Measurements from ENCODE around the gene RBP3.

RBP3 gene

DNA sequence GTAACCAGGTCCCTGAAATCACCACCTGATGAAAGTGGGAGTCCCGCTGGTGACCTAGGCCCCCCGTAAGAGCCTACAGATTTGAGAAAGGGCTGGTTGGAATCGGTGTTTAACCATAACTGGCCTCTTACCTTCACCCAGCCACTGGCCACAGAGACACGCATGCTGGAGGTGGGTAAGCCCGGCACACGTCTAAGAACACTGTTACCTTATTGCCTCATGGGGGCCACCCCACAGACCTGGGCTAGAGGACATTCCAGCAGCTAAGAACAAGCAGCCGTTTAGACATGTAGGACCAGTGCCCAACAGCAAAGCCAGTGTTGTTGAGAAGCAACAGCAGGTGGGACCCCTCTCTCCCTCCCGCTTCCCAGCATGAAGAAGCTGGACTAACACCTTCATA lies 28.4 kb upstream of the RBP3 start:
- no peak for DNase-seq

DNA sequence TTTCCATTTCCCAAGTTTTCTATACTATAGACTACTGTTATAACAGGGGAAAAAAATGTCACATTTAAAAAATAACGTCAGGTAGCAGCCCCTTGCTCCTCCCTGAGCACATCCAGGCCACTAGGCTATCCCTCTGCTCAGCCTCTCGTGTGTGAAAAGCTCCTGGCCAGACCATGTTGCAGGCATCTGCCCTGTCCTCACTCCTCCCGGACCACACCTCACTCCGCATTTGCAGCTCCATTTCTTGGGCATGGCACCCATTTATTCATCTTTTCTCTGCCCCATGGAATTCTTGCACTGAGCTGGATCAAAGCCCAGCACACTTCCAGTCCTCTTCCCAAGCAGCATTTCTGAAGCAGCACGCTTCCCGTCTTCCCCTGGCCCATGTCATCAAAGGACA lies 27.4 kb upstream of the RBP3 start:
- DNase-seq, result no peak

DNA sequence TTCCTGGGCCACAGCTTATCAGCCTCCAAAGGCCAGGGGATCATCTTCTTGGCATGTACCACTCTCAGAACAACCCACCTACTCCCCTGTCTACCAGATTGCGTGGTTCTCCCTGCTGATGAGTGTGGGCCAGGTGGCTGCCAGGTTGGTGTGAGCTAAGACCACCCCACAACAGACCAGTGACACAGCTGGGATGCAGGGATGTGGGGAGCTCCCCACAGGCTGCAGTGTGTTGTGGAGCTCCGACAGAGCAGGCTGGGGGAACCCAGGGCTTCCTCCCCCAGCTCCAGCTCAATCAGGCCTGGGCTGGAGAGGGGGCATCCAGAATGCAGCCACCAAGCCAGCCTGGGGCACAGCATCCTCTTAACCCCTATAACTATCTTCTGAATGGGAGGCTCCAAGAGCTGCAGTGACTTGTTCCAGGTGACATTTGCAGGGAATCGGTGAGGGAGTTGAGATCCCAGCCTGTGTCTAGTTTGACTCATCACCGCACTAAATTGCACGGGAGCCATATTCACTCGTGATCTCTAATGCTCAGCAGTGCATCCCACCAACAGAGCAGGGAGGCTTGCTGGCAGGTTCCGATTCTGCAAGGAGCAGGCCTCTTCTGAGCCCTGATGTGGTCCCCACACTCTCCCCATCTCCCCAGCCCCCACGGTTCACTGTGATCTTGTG lies 26.5 kb upstream of the RBP3 start:
- no peak for DNase-seq

DNA sequence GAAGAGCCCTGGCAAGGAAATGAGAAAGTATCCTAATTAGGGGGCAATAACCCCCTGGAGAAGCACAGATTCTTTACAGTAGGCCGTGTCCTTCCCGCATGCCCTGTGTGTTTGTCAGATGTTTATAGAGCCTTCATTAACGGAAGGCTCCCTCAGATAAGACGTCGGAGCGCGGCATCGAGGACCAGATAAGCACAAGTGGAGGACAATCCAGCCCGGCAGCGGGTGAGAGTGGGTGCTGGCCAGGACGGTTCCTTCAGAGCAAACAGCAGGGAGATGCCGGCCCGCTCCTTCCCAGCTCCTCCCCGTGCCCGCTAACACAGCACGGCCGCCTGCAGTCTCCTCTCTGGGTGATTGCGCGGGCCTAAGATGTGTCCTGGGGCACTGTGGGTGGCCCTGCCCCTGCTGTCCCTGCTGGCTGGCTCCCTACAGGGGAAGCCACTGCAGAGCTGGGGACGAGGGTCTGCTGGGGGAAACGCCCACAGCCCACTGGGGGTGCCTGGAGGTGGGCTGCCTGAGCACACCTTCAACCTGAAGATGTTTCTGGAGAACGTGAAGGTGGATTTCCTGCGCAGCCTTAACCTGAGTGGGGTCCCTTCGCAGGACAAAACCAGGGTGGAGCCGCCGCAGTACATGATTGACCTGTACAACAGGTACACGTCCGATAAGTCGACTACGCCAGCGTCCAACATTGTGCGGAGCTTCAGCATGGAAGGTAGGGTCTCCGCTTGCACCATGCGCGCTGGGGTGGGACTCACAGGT lies 25.7 kb upstream of the RBP3 start, which contains the start of gene GDF2:
Gene GDF2 (plus strand): TSS at position 155 of the 762 bp plus-strand sequence. CDS start 215 bp downstream, at position 370.
- no peak for DNase-seq

DNA sequence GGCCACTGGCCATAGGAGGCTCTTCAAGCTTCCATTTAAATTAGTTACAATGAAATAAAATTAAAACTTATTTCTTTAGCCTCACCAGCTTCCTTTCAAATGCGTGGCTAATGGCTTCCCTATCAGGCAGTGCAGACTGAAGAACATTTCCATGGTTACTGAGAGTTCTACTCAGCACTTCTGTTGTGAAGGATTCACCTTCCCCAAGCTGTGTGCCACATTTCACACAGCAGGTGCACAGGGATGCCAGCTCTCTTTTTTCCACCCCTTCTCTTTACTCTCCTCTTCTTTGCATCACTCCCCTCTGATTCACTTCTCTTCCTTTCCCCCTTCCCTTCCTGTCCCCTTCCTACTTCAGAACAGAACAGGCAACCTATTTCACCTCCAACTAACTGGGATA lies 25.1 kb upstream of the RBP3 start:
- DNase-seq, result no peak

DNA sequence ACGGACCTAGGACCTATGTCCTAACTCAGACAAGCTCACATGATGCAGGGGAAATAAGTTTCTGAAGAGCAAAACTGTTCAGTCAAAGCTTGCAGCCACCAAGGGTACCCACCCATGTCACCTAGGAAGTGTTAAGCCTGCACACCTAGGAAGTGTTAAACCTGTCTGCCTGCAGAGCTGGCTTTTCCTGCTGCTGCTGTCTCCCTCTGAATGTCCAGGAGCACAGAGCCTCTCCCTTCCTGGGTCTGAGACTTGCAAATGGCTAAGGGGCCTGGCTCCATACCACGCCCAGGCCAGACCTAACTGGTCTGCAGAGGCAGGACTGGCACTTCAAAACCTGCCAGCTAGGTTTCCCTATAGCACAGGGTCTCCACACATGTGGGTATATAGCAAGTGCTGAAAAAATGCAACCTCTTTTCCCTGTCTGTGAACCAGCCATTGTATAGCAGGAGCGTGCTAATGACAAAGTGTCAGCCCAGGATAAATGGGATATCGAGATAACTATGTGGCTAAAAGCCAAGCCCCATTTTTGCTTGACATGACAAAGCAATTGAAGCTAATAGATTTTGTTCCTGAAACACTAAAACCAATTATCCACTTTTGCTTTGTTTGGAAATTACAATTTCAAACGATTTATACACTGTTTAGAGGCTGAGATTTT lies 24.4 kb upstream of the RBP3 start:
- DNase-seq, result no peak

DNA sequence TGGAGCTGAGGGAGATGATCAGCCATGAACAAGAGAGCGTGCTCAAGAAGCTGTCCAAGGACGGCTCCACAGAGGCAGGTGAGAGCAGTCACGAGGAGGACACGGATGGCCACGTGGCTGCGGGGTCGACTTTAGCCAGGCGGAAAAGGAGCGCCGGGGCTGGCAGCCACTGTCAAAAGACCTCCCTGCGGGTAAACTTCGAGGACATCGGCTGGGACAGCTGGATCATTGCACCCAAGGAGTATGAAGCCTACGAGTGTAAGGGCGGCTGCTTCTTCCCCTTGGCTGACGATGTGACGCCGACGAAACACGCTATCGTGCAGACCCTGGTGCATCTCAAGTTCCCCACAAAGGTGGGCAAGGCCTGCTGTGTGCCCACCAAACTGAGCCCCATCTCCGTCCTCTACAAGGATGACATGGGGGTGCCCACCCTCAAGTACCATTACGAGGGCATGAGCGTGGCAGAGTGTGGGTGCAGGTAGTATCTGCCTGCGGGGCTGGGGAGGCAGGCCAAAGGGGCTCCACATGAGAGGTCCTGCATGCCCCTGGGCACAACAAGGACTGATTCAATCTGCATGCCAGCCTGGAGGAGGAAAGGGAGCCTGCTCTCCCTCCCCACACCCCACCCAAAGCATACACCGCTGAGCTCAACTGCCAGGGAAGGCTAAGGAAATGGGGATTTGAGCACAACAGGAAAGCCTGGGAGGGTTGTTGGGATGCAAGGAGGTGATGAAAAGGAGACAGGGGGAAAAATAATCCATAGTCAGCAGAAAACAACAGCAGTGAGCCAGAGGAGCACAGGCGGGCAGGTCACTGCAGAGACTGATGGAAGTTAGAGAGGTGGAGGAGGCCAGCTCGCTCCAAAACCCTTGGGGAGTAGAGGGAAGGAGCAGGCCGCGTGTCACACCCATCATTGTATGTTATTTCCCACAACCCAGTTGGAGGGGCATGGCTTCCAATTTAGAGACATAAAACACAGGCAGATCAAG lies 22.6 kb upstream of the RBP3 start:
- DNase-seq, result no peak

DNA sequence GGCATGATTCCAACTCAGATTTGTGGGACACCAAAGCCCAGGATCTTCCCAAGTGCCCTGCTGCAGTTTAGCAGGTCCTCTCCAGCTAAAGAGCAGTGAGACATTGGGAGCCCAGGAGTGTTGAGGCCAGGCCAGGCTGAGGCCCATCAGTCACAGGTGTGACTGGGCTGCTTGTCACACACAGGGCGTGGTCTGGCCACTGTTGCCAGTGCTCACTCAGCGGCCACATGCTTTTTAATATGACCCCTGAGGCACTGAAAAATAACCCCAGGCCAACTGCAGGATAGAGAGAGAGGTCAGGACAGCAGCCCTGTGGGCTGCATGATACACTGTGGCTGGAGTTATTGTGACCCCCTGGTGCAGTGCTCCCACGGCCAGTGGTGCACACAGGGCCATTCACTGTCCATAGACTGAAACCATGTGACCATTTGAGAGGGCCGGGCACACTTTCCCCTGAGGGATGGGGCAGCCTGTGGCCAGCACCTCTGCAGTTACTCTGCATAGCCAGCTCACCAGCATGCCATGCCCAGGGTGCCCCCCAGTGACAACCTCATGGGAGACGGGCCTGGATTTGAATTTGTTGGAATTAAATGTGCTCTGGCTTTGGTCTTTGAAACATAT lies 21.7 kb upstream of the RBP3 start:
- no peak for DNase-seq

DNA sequence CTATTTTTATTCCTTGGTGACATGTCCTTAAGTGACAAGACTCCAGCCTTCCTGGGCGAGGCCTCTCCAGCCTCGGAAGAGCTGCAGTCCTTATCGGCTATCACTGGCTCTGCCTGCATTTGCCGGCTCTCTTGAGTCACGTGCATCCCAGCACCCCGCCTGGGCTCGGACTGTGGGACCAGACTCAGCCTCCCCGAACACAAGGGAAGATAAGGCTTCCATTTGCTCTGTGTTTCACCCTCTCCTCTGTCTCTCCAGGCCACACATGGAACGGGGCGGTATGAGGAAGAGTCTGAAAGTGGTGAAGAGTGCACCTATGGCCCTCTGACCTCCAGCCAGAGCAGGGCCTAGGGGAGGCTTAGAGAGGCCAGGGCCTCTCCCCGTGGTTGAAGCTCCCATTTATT lies 21.2 kb upstream of the RBP3 start:
- DNase-seq, result no peak

DNA sequence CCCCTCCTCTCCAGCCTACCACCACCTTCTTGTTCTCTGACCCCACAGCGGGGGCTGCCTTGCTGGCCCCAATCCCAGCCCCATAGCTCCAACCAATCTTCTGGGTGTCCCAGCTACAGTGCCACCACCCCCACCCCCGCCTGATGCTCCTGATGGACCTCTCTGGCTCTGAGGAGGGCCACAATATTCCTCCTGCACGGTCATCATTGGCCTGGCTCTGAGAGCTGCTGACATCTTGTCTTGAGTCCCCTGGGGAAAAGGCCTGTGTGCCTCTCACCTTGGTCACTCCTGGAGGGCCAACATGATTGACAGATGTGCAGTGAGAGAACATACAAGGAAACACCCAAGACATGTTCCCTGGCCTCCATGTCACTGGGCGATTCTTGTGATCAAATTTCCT lies 18.3 kb upstream of the RBP3 start:
- no peak for DNase-seq

DNA sequence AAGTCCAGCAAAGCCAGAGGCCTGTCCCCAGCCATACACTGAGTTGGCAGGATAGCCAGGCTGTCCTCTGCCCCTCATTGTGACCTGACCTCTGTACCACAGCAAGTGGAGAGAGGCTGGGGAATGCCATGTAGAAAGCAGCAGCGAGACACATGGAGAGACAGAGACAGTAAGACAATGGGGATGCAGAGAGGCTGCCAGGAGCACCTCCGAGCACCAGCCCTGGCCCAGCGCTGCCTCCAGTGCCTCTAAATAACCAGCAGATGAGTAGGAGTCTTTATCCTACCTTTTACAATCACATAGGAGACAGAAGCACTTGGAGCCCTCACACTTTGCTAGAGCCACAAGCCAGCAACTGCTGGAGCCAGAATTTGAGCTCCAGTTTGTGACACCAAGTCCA lies 17.8 kb upstream of the RBP3 start:
- no peak for DNase-seq

DNA sequence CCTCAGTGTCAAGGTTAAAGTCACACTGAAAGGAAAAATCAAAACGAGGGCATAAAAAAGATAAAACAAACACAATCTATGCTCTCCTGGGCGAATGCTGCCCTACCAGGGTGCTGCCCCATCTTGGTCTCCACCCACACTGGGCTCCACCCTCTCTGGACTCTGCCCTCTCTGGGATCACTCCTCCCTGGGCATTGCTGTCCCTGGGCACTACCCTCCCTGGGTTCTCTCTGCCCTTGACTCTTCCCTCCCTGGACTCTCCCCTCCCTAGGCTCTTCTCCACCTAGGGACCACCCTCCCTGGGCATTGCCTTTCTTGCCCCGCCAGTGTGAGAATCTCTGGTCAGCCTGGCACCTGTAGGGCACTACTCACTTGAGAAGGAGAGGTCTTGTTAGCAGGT lies 17.4 kb upstream of the RBP3 start:
- no peak for DNase-seq

DNA sequence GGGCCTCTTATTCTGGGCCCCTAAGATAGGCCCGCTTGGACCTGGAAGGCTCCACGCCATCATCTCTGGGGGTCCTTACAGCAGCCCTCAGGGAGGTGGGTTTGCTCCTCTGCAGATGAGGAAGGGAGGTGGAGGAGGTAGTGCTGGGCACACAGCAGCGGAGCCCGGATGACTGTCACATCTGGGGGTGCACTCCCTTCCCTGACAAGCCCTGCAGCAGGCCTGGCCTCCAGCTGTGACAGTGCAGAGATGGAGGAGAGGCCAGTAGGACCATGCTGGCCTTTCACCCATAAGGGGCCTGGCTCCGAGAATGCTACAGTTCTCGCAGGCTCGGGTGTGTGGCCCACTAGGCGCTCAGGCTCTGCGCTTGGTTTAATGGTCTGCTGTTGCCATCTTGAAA lies 16.7 kb upstream of the RBP3 start:
- DNase-seq, result no peak

DNA sequence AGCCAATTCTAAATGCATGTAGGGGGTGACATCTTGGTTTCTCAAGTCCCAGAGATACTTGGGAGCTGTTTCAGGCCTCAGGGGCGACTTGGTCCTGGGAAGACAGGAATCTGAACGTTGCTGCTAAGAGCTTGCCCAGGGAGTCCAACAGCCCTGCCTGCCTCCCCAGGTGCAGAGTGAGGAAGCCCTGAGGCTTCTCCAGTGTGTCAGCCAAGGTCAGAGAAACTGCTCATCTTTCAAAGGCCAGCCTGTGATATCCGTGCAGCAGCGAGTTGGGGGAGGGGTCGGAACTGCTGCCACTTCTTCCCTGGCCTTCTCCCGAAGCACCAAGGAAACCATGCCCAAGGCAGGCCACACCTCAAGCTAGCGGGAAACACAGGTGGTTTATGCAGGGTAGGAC lies 16.2 kb upstream of the RBP3 start:
- no peak for DNase-seq

DNA sequence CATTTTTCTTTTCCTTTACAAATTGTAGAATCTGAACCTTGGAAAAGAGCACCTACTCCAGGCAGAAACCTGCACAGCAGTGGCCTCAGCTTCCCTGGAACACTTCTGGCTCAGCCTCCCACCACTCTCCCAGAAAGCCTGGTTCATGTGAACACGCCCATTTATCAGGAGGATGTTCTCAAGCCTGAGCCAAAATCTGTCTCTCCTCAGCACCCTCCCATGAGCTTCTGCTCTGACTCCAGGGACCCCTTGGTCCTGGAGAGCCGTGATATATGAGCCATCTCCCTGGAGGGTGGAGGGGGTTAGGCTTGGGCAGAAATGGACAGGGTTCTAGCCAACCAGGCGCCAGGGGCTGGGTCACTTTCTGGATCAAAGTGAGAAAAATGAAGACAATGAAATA lies 15.8 kb upstream of the RBP3 start:
- DNase-seq, result no peak

DNA sequence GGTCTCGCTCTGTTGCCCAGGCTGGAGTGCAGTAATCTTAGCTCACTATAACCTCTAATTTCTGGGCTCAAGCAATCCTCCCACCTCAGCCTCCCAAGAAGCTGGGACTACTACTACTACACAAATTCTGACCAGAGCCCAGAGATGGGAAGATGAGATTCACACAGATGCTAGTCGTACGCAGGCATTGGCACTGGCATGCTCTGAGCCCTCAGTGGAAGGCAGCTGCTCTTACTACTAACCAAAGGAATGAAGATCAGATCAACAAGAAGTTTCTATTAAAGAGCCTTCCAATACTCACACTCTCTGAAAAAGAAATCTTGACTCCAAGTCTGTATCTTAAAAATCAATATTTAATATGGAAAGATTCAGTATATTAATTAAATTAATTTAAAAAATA lies 15.2 kb upstream of the RBP3 start:
- DNase-seq, result no peak

DNA sequence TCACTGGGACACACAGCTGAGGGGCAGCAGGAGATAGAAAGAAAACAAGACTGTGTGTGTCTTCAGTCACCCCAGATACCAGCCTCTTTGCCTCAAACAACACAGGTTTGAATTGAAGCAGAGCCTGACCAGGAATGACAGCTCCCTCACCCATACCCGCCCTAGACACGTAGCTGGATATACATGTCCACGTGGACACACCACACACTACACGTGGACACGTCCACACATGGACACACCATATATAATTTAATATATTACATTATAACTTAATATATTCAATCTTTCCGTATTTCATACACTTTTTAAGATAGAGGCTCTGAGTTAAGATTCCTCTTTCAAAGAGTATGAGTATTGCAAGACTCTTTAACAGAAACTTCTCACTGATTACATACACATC lies 14.6 kb upstream of the RBP3 start:
- DNase-seq, result no peak

DNA sequence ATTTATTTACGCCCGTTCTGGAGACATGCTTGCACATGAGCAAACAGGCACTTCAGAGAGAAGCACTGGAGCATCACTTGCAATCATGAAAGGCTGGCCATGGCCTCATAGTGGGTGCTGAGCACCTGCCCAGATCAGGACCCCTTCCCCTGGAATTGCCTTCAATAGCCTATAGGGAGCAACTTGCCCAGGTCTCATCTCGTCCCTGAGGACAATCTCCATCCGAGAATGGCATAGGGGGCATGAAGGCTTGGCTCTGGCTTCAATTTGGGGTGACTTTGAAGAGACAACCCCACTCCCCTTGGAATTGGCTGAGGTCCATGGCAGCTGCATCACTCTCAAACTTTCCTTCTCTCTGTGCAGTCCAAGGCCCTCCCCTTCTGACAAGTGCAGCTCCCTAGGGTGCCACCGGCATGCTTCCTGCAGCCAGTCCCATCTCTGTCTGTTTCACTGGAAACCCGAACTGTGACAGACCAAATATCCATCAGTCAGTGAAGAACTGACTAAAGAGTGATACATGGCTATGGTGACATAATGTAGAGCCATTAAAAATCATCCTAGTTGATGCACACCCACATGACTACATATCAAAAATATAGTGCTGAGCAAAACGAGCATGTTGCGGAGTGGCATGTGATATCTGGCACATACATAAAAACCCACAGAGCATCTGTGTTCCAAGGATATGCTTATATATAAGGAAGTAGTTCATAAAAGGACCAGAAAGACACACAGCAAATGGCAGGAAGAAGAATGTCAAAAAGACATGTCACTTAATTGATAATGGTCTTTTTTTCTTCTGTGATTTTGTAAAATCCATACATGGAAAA lies 13.5 kb upstream of the RBP3 start:
- no peak for DNase-seq

DNA sequence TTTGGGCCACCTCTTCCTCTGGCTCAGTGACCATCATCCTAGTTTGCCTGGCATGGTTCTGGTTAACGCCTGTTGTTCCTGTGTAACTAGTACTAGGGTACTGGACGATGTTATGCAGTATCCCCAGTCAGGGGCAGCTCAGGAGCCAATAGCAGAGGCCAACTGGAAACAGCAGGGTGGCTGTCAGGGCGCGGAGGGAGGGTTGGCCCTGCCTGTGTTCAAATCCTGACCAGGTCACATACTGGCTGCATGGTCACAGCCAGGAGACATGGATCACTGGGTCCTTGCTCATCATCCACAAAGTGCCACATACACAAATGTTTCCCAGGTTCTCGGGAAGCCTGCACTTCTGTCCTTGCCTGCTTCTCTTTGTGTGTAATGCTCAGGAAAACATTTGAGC lies 12.3 kb upstream of the RBP3 start:
- DNase-seq, result no peak

DNA sequence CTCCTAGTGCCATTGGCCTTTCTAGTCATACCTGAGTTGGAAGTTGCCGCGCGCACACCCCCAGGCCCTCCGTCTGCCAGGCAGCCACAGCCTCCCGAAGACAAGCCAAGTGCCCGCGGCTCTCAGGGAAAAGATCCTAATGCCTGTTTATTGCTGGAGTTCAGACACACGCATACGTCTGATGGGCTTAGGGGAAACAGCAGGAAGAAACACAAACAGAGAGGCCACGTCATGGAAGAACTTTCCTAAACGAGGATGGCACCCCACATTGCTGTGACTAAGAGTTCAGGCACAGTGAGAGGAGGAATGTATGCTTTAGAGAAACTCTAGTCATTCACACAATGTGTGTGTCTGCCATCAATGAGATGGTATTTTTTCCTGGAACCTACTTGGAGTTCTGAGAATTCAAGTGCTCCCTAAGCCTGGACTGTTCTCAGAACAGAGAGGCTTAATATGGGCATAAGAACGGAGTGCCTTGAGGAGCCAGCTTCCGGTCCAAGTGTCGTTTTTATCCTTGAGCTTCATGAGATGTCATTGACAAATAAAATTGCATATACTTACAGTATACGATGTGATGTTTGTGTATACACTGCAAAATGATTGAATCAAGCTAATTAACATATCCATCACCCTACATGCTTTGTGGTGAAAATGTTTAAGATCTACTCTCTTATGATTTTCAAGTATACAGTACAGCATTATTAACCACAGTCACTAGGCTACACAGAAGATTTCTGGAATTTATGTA lies 11.6 kb upstream of the RBP3 start:
- no peak for DNase-seq

DNA sequence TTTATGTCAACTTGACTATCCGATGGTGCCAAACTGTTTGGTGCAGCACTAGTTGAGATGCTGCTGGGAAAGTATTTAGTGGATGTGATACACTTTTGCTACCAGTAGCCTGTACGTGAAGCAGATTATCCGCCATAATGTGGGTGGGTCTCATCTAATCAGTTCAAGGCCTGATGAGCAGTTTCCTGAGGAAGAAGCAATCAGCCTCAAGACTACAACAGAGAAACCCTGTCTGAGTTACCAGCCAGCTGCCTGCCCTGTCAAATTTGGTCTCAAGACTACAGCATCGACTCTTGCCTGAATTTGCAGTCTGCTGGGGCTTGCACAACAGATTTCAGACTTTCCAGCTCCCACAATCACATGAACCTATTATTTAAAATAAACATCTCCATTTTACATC lies 10.9 kb upstream of the RBP3 start:
- DNase-seq, result no peak

Data from NCI-H524 (cell line).